HCT116 (cell line): Measurements from ENCODE around the gene ANKRD44. TPM values are rescaled to one million over a fixed set of nuclear protein-coding genes. Genes with fewer than 3 reads are reported as not detected.

ENCODE experiments used
- ATAC-seq: fragments of 200-7000 bp; cut with Tn5 transposase; 2 replicates; pipeline ENCODE4 v1.9.1; 2020; ENCODE audit warnings: mild to moderate bottlenecking, moderate library complexity
- BruUV-seq: library from RNA; stranded (reverse); fragments of 400-500 nt; replicated peaks from 2 replicates; lab custom pipeline; 2021; lab: Mats Ljungman, UMichigan
- CTCF ChIA-PET: fragments of 300-600 bp; sonication (Branson Sonifier 250); formaldehyde crosslinking; loops from one replicate; lab custom pipeline; 2021; ENCODE audit warnings: antibody characterized with exemption; lab: Charles Lee
- POLR2A ChIA-PET: fragments of 300-600, 350-600 bp; sonication (Branson Sonifier 250); formaldehyde crosslinking; loops from one replicate; lab custom pipeline; 2021; ENCODE audit warnings: antibody characterized with exemption; lab: Charles Lee
- RAD21 ChIA-PET, 2 experiments: fragments of 300-600 bp; sonication (Branson Sonifier 250); formaldehyde crosslinking; loops; one replicate each; lab custom pipeline; 2023; ENCODE audit warnings: low total read pairs in 2 of 2; ENCODE audit not compliant: uncharacterized antibody in 2 of 2, unreplicated experiment in 2 of 2, low non-redundant PET in 1 of 2; lab: Charles Lee
- DNase-seq: peaks from one replicate; pipeline ENCODE4 v3.0.0-alpha.2; 2010; ENCODE audit warnings: low read depth, low spot score
- H2AFZ ChIP-seq: fragments of 200-600 bp; shearing (Covaris generic), sonication (generic); 2 replicates; pipeline ENCODE4 v1.6.1; 2017; ENCODE audit warnings: low read depth, mixed run types, mixed read lengths, antibody characterized with exemption, low read length; ENCODE audit not compliant: poor library complexity, severe bottlenecking
- H3K27ac ChIP-seq: 2 replicates; pipeline ENCODE4 v1.5.1; 2012; ENCODE audit warnings: low read depth, low read length
- H3K27me3 ChIP-seq: fragments of 200-600 bp; sonication (generic); 2 replicates; pipeline ENCODE4 v1.6.1; 2016; ENCODE audit warnings: mixed run types, low read length, mixed read lengths; ENCODE audit not compliant: insufficient read depth
- H3K36me3 ChIP-seq, 2 experiments: fragments of 200-500 bp in 1 of 2; fragments of 200-600 bp in 1 of 2; sonication (Bioruptor generic) in 1 of 2; sonication (generic) in 1 of 2; 2 replicates each; pipeline versions ENCODE4 v1.5.1 to v1.6.1; 2014 to 2016; ENCODE audit warnings: low read length in 2 of 2, inconsistent platforms in 1 of 2, mixed read lengths in 1 of 2, mixed run types in 1 of 2; ENCODE audit not compliant: insufficient read depth in 2 of 2, control insufficient read depth in 1 of 2
- H3K4me1 ChIP-seq, 2 experiments: fragments of 200-600 bp in 1 of 2; sonication (generic) in 1 of 2; 2 replicates each; pipeline versions ENCODE4 v1.5.1 to v1.6.1; 2012 to 2017; ENCODE audit warnings: low read length in 2 of 2, inconsistent platforms in 1 of 2, mild to moderate bottlenecking in 1 of 2, mixed read lengths in 1 of 2, mixed run types in 1 of 2, moderate library complexity in 1 of 2; ENCODE audit not compliant: insufficient read depth in 2 of 2, control insufficient read depth in 1 of 2
- H3K4me2 ChIP-seq: fragments of 200-600 bp; sonication (generic); 2 replicates; pipeline ENCODE4 v1.6.1; 2017; ENCODE audit warnings: mixed run types, low read length, mixed read lengths
- H3K4me3 ChIP-seq, 2 experiments: fragments of 200-600 bp in 1 of 2; sonication (generic) in 1 of 2; replicated peaks in 1 of 2; 2 replicates each; pipeline ENCODE4 v1.5.1; 2011 to 2016; ENCODE audit warnings: low read length in 2 of 2, control low read depth in 1 of 2, low read depth in 1 of 2, mild to moderate bottlenecking in 1 of 2, mixed read lengths in 1 of 2, mixed run types in 1 of 2
- H3K79me2 ChIP-seq: fragments of 200-600 bp; sonication (generic); 2 replicates; pipeline ENCODE4 v1.6.1; 2017; ENCODE audit warnings: mild to moderate bottlenecking, mixed run types, low read length, moderate library complexity, mixed read lengths; ENCODE audit not compliant: insufficient read depth
- H3K9ac ChIP-seq: fragments of 200-600 bp; sonication (generic); 2 replicates; pipeline ENCODE4 v1.6.1; 2016; ENCODE audit warnings: low read length, mixed read lengths
- H3K9me2 ChIP-seq: fragments of 200-600 bp; sonication (generic), shearing (Covaris generic); 2 replicates; pipeline ENCODE4 v1.6.1; 2017; ENCODE audit warnings: mixed run types, mild to moderate bottlenecking, moderate library complexity; ENCODE audit not compliant: insufficient read depth
- H3K9me3 ChIP-seq, 2 experiments: fragments of 200-500 bp in 1 of 2; fragments of 200-600 bp in 1 of 2; sonication (Bioruptor generic) in 1 of 2; sonication (generic) in 1 of 2; 2 replicates each; pipeline ENCODE4 v1.6.1; 2014 to 2017; ENCODE audit warnings: low read length in 2 of 2, mixed read lengths in 2 of 2, inconsistent platforms in 1 of 2, low read depth in 1 of 2, mild to moderate bottlenecking in 1 of 2, mixed run types in 1 of 2, moderate library complexity in 1 of 2; ENCODE audit not compliant: control insufficient read depth in 1 of 2, insufficient read depth in 1 of 2
- H4K20me1 ChIP-seq: fragments of 200-600 bp; sonication (generic), shearing (Covaris generic); 2 replicates; pipeline ENCODE4 v1.6.1; 2017; ENCODE audit warnings: mixed run types, mild to moderate bottlenecking, moderate library complexity; ENCODE audit not compliant: insufficient read depth
- ATF3 ChIP-seq: IDR thresholded peaks from 2 replicates; pipeline ENCODE4 v1.6.1; 2012
- CBX3 ChIP-seq: IDR thresholded peaks from 2 replicates; pipeline ENCODE4 v1.6.1; 2012; ENCODE audit warnings: low read depth
- CEBPB ChIP-seq: IDR thresholded peaks from 2 replicates; pipeline ENCODE4 v1.6.1; 2012; ENCODE audit warnings: low read depth
- CTCF ChIP-seq, 3 experiments: fragments of 200-600 bp in 1 of 3; sonication (generic) in 1 of 3; IDR thresholded peaks in 2 of 3; conservative IDR thresholded peaks in 1 of 3; 2 replicates each; pipeline ENCODE4 v1.5.1; 2012 to 2017; ENCODE audit warnings: low read depth in 2 of 3, low read length in 2 of 3, antibody characterized with exemption in 1 of 3, borderline replicate concordance in 1 of 3, control low read depth in 1 of 3, mild to moderate bottlenecking in 1 of 3, mixed read lengths in 1 of 3, mixed run types in 1 of 3, moderate library complexity in 1 of 3; ENCODE audit not compliant: insufficient read depth in 1 of 3
- EZH2 ChIP-seq: fragments of 200-600 bp; sonication (generic); IDR thresholded peaks from 2 replicates; pipeline ENCODE4 v1.6.1; 2017; ENCODE audit warnings: antibody characterized with exemption, mixed run types
- EZH2phosphoT487 ChIP-seq: fragments of 200-600 bp; IDR thresholded peaks from 2 replicates; pipeline ENCODE4 v1.6.1; 2018; ENCODE audit warnings: antibody characterized with exemption, borderline replicate concordance
- FOSL1 ChIP-seq: IDR thresholded peaks from 2 replicates; pipeline ENCODE4 v1.6.1; 2012; ENCODE audit warnings: low read depth
- MAX ChIP-seq: IDR thresholded peaks from 2 replicates; pipeline ENCODE4 v1.6.1; 2012
- POLR2A ChIP-seq: IDR thresholded peaks from 2 replicates; pipeline ENCODE4 v1.7.0; 2011; ENCODE audit warnings: borderline replicate concordance; ENCODE audit not compliant: insufficient read depth, insufficient read length; ENCODE audit errors: extremely low read depth
- POLR2AphosphoS5 ChIP-seq: IDR thresholded peaks from 2 replicates; pipeline ENCODE4 v1.6.1; 2011; ENCODE audit warnings: mild to moderate bottlenecking, low read depth, low read length, moderate library complexity
- RAD21 ChIP-seq: IDR thresholded peaks from 2 replicates; pipeline ENCODE4 v1.6.1; 2012; ENCODE audit warnings: low read depth, mild to moderate bottlenecking
- REST ChIP-seq: IDR thresholded peaks from 2 replicates; pipeline ENCODE4 v1.6.1; 2012; ENCODE audit warnings: low read depth
- SIN3A ChIP-seq: IDR thresholded peaks from 2 replicates; pipeline ENCODE4 v1.6.1; 2012; ENCODE audit warnings: low read depth
- SP1 ChIP-seq: IDR thresholded peaks from 2 replicates; pipeline ENCODE4 v1.6.1; 2012; ENCODE audit warnings: low read depth
- SRF ChIP-seq: IDR thresholded peaks from 2 replicates; pipeline ENCODE4 v1.6.1; 2012; ENCODE audit warnings: low read depth
- TCF7L2 ChIP-seq: IDR thresholded peaks from 2 replicates; pipeline ENCODE4 v1.7.0; 2011; ENCODE audit warnings: borderline replicate concordance, inconsistent platforms; ENCODE audit not compliant: insufficient read depth, insufficient read length; ENCODE audit errors: extremely low read depth
- YY1 ChIP-seq: IDR thresholded peaks from 2 replicates; pipeline ENCODE4 v1.6.1; 2011; ENCODE audit warnings: low read length, low read depth, moderate library complexity, mild to moderate bottlenecking; ENCODE audit not compliant: insufficient replicate concordance; ENCODE audit errors: extremely low read depth
- ZBTB33 ChIP-seq: IDR thresholded peaks from 2 replicates; pipeline ENCODE4 v1.6.1; 2011; ENCODE audit warnings: mild to moderate bottlenecking, low read length, moderate library complexity; ENCODE audit not compliant: insufficient replicate concordance; ENCODE audit errors: extremely low read depth
- ZFX ChIP-seq: fragments of 450-650 bp; IDR thresholded peaks from 2 replicates; pipeline ENCODE4 v1.6.1; 2017
- ZNF274 ChIP-seq: fragments of 200-500 bp; sonication (Bioruptor generic); IDR thresholded peaks from 2 replicates; pipeline ENCODE4 v1.6.1; 2014; ENCODE audit warnings: mild to moderate bottlenecking, low read depth, low read length, inconsistent platforms
- intact Hi-C: fragments of 100-400 bp; cut with micrococcal nuclease; formaldehyde crosslinking; loops from 2 replicates; pipeline ENCODE4 v1.10.0; 2022
- total RNA-seq: library from RNA; stranded (reverse); gene quantifications from one replicate; pipeline ENCODE4 v1.2.1, GENCODE V29; 2021; ENCODE audit not compliant: unreplicated experiment

ANKRD44 gene
- total RNA-seq, 1 experiment from 2014 or later = 2.7 TPM

- Histone ChIP-seq H3K4me1 (peaks cover 0 to 5% of the 10 kb centered on the region in 2 experiments; a peak in 1 of 4 replicates), H3K36me3 (no peaks in the 10 kb centered on the region), H3K9me2 (no peaks in the 10 kb centered on the region), H3K9ac (no peak overlapping the region), H2AFZ (no peak overlapping the region), H3K9me3 (no peaks in the 10 kb centered on the region), H4K20me1 (no peaks in the 10 kb centered on the region), H3K79me2 (no peaks in the 10 kb centered on the region), H3K27me3 (no peaks in the 10 kb centered on the region), H3K4me3 (no peak overlapping the region), H3K4me2 (no peak overlapping the region), H3K27ac (no peak overlapping the region)
- no TSS peak for BruUV-seq
- DNase-seq (no peak), ATAC-seq (no peak)
- RAD21 ChIA-PET = no interaction called here
- POLR2A ChIA-PET = no interaction called here
- TF ChIP-seq POLR2AphosphoS5 (no peak), CBX3 (no peak), TCF7L2 (no peak), EZH2phosphoT487 (no peak), YY1 (no peak), ATF3 (no peak), ZNF274 (no peak), ZBTB33 (no peak), FOSL1 (no peak), ZFX (no peak), MAX (no peak), EZH2 (no peak), RAD21 (no peak), REST (no peak), SIN3A (no peak), CEBPB (no peak), CTCF (IDR thresholded peaks at IDR 0.05 in 2 of 3, conservative IDR thresholded peaks at IDR 0.05 in 1 of 3; ENCODE audit: borderline replicate concordance in 1 of 3, insufficient read depth in 1 of 3, low read depth in 2 of 3, low read length in 2 of 3) (no peak), POLR2A (no peak), SRF (no peak), SP1 (no peak)
- intact Hi-C loops = no loop called here
- CTCF ChIA-PET = no interaction called here
These were observed 110.4 kb downstream of the ANKRD44 start for GRCh38 chr2:197200051-197200761.
